T-cell (primary cell): ENCODE data around the gene CKMT1A. TPM values are rescaled to one million over a fixed set of nuclear protein-coding genes. Genes with fewer than 3 reads are reported as not detected.
"Not testable (repeated sequence)": the region's sequence is repeated elsewhere in the genome, so short reads cannot be mapped to it uniquely, and the experiment has no call there.

Experiments
- ATAC-seq, 4 experiments: fragments of 200-7000 bp in 3 of 4; fragments of 150-1000 bp in 1 of 4; cut with Tn5 transposase; replicated peaks in 1 of 4; 1 replicate in 3 of 4; 2 replicates in 1 of 4; pipeline ENCODE4 v1.10.0; 2021; ENCODE audit warnings: moderate library complexity in 3 of 4, mild to moderate bottlenecking in 2 of 4, moderate number of reproducible peaks in 1 of 4
- CTCF ChIA-PET, 2 donors: fragments of 300-600 bp; sonication (Branson Sonifier 250); formaldehyde crosslinking; loops; one replicate each; lab custom pipeline; 2022; ENCODE audit warnings: antibody characterized with exemption in 2 of 2; lab: Charles Lee
- POLR2A ChIA-PET, 2 donors: fragments of 300-600 bp; sonication (Branson Sonifier 250); formaldehyde crosslinking; loops; one replicate each; lab custom pipeline; 2022; ENCODE audit warnings: antibody characterized with exemption in 2 of 2; lab: Charles Lee
- DNase-seq, 35 experiments: peaks; one replicate each; pipeline versions ENCODE4 v3.0.0 to v3.0.0-alpha.2; 2013 to 2023
- H3K27ac ChIP-seq: one replicate; pipeline ENCODE4 v1.5.1; 2013; ENCODE audit warnings: low read length
- H3K27me3 ChIP-seq, 2 experiments: replicated peaks in 1 of 2; 1 replicate in 1 of 2; 2 replicates in 1 of 2; pipeline versions ENCODE4 v1.6.1 to v1.7.0; 2013; ENCODE audit warnings: low read length in 1 of 2, mixed read lengths in 1 of 2; ENCODE audit not compliant: control insufficient read depth in 2 of 2, insufficient read depth in 2 of 2; ENCODE audit errors: extremely low read depth in 1 of 2
- H3K36me3 ChIP-seq, 2 donors: 1 replicate in 1 of 2; 2 replicates in 1 of 2; pipeline versions ENCODE4 v1.6.1 to v1.7.0; 2013; ENCODE audit warnings: low read length in 1 of 2; ENCODE audit not compliant: control insufficient read depth in 2 of 2, insufficient read depth in 1 of 2; ENCODE audit errors: extremely low read depth in 1 of 2
- H3K4me1 ChIP-seq, 2 experiments: 1 replicate in 1 of 2; 2 replicates in 1 of 2; pipeline versions ENCODE4 v1.6.1 to v1.7.0; 2013; ENCODE audit warnings: low read length in 2 of 2, mixed read lengths in 1 of 2; ENCODE audit not compliant: insufficient read depth in 2 of 2, control insufficient read depth in 1 of 2; ENCODE audit errors: extremely low read depth in 1 of 2
- H3K4me3 ChIP-seq, 2 donors: 1 replicate in 1 of 2; 2 replicates in 1 of 2; pipeline versions ENCODE4 v1.5.1 to v1.7.0; 2013; ENCODE audit warnings: mild to moderate bottlenecking in 2 of 2, low read length in 1 of 2, moderate library complexity in 1 of 2; ENCODE audit not compliant: control insufficient read depth in 1 of 2; ENCODE audit errors: extremely low read depth in 1 of 2
- H3K9me3 ChIP-seq: 2 replicates; pipeline ENCODE4 v1.7.0; 2013
- H3K27ac Mint-ChIP-seq, 2 donors: one replicate each; pipeline ENCODE4 v1.8.0; 2020 to 2021; ENCODE audit warnings: mild to moderate bottlenecking in 2 of 2, mixed read lengths in 2 of 2
- H3K27me3 Mint-ChIP-seq, 2 donors: one replicate each; pipeline ENCODE4 v1.8.0; 2021 to 2022; ENCODE audit warnings: mixed read lengths in 2 of 2
- H3K36me3 Mint-ChIP-seq: one replicate; pipeline ENCODE4 v1.8.0; 2021; ENCODE audit warnings: mixed read lengths
- H3K4me1 Mint-ChIP-seq, 3 donors: one replicate each; pipeline ENCODE4 v1.8.0; 2020 to 2022; ENCODE audit warnings: mixed read lengths in 3 of 3, mild to moderate bottlenecking in 1 of 3
- H3K4me3 Mint-ChIP-seq, 3 donors: one replicate each; pipeline ENCODE4 v1.8.0; 2020 to 2022; ENCODE audit warnings: mild to moderate bottlenecking in 3 of 3, mixed read lengths in 3 of 3, moderate library complexity in 3 of 3
- H3K9me3 Mint-ChIP-seq, 3 donors: one replicate each; pipeline ENCODE4 v1.8.0; 2020 to 2022; ENCODE audit warnings: mixed read lengths in 3 of 3
- WGBS: methylation state at CpG from one replicate; pipeline ENCODE4 v1.1.5; 2013; ENCODE audit warnings: missing lambda C conversion rate; ENCODE audit not compliant: insufficient coverage; 5-methylcytosine and 5-hydroxymethylcytosine counted together
- total RNA-seq, 35 experiments: library from RNA in 6 of 35; stranded (reverse) in 6 of 35; fragments of 120-200 nt in 1 of 35; gene quantifications; one replicate each; pipeline versions ENCODE4 v1.2.1 to v1.2.4 and lab custom pipeline; 2013 to 2026

CKMT1A gene
- total RNA-seq, 5 donors from 2014 or later (not counting 1 experiment from before 2014, with no cell fraction given), result 0.16 to 0.28 TPM; not detected in 3

- H3K27me3 Mint-ChIP-seq, H3K9me3 ChIP-seq, H3K9me3 Mint-ChIP-seq, H3K36me3 ChIP-seq, H3K36me3 Mint-ChIP-seq, H3K27me3 ChIP-seq: not testable (repeated sequence)
- peak overlapping the region; percentile 97 for H3K27ac Mint-ChIP-seq
- peak overlapping the region; percentile 91 to 99 (median 96) for H3K4me3 Mint-ChIP-seq
- peak overlapping the region; percentile 92 for H3K27ac ChIP-seq
- POLR2A ChIA-PET, result interaction anchor here (0.6 to 1.3 kb wide), 2 partner anchors 75 to 78 kb away, joined by 4 to 7 read pairs; partner anchors contain the start of gene MFAP1 (in 1 of the 2)
- H3K4me1 Mint-ChIP-seq, result peaks cover 45 to 56% (median 49%) of the 10 kb centered on the region in 3 donors
- H3K4me3 ChIP-seq, result peak overlapping the region; percentile 71 to 85
- ATAC-seq (peak; percentile 27 to 57 (median 50)), DNase-seq (peak in 3 of 35 experiments; percentile 11 to 41 (median 15))
- CTCF ChIA-PET, result interaction anchor here in 1 of 2 donors (1.0 kb wide), 1 partner anchor 30 kb away, joined by 4 read pairs; the partner anchor contains the start of gene ELL3
- H3K4me1 ChIP-seq, result peaks cover 15 to 43% of the 10 kb centered on the region in 2 experiments
- 0% methylated on average over 2 of the region's 12 CpGs for WGBS
These were observed 53.2 kb downstream of the CKMT1A start for GRCh38 chr15:43746903-43747309.

GRCh38 chr15:43748376-43748775 is 54.7 kb downstream of the CKMT1A start:
- ATAC-seq, result peak in 1 of 4 experiments; percentile 29
- peak overlapping the region; percentile 91 to 99 (median 96) for H3K4me3 Mint-ChIP-seq
- Histone ChIP-seq H3K4me3 (no peak overlapping the region), H3K9me3 (no peaks in the 10 kb centered on the region), H3K27me3 (no peaks in the 10 kb centered on the region), H3K4me1 (peaks cover 21 to 48% of the 10 kb centered on the region in 2 experiments), H3K27ac (peak overlapping the region; percentile 11), H3K36me3 (peaks cover 0 to 16% of the 10 kb centered on the region in 2 donors)
- no peaks in the 10 kb centered on the region for H3K9me3 Mint-ChIP-seq
- POLR2A ChIA-PET, result no interaction called here
- peaks cover 59 to 70% (median 60%) of the 10 kb centered on the region in 3 donors for H3K4me1 Mint-ChIP-seq
- WGBS, result no CpG with 5 or more reads among the region's 3 CpGs
- peak overlapping the region; percentile 91 to 97 for H3K27ac Mint-ChIP-seq
- CTCF ChIA-PET, result interaction anchor here in 1 of 2 donors (1.8 kb wide), 1 partner anchor 28 kb away, joined by 11 read pairs; the partner anchor contains the start of gene ELL3
- no peaks in the 10 kb centered on the region for H3K27me3 Mint-ChIP-seq
- H3K36me3 Mint-ChIP-seq, result peaks cover 8% of the 10 kb centered on the region
- DNase-seq, result peak in 5 of 35 experiments; percentile 4 to 61 (median 17)

Other genes with a start within 250 kb of the CKMT1A start
- gene TP53BP1, start 200.7 kb upstream of the CKMT1A start, total RNA-seq, result 10 to 100 TPM; 26.8 to 41.8 (median 35.1) TPM
- 1 to 10 TPM; 1.4 to 4.2 (median 2.3) TPM for gene MAP1A, start 176.3 kb upstream of the CKMT1A start, total RNA-seq
- 10 to 100 TPM; 30.0 to 47.1 (median 39.1) TPM for gene PPIP5K1, start 103.7 kb upstream of the CKMT1A start, total RNA-seq
- gene CKMT1B, start 99.8 kb upstream of the CKMT1A start, total RNA-seq, result not detected
- 1 to 10 TPM in 4 of 5 donors, under 1 TPM in 1; 0.85 to 3.8 (median 2.1) TPM for gene STRC, start 75.1 kb upstream of the CKMT1A start, total RNA-seq
- 10 to 100 TPM in 2 of 5 donors, 1 to 10 TPM in 3; 6.6 to 10.5 (median 8.3) TPM for gene CATSPER2, start 45.0 kb upstream of the CKMT1A start, total RNA-seq
- 100 to 1,000 TPM; 151 to 231 (median 190) TPM for gene PDIA3, start 52.6 kb downstream of the CKMT1A start, total RNA-seq
- 1 to 10 TPM in 4 of 5 donors, under 1 TPM in 1; 0.80 to 6.5 (median 2.2) TPM for gene ELL3, start 83.1 kb downstream of the CKMT1A start, total RNA-seq
- 100 to 1,000 TPM; 397 to 586 (median 532) TPM for gene SERF2, start 98.5 kb downstream of the CKMT1A start, total RNA-seq
- gene SERINC4, start 106.4 kb downstream of the CKMT1A start, total RNA-seq, result under 1 TPM in 3 of 5 donors, not detected in 2; 0.20 to 0.32 (median 0.26) TPM
- 10 to 100 TPM; 19.2 to 23.6 (median 21.8) TPM for gene HYPK, start 106.7 kb downstream of the CKMT1A start, total RNA-seq
- gene MFAP1, start 130.8 kb downstream of the CKMT1A start, total RNA-seq, result 10 to 100 TPM in 4 of 5 donors, 1 to 10 TPM in 1; 9.6 to 22.1 (median 21.0) TPM
- gene WDR76, start 133.1 kb downstream of the CKMT1A start, total RNA-seq, result 10 to 100 TPM; 10.5 to 12.4 (median 11.6) TPM